NB4 (cell line): ENCODE results near the gene NFATC4.

Experiments used
- CTCF ChIP-seq: IDR thresholded peaks from one replicate; pipeline ENCODE4 v1.5.1; 2012; ENCODE audit warnings: low read depth, low read length
- MAX ChIP-seq: IDR thresholded peaks from 2 replicates; pipeline ENCODE4 v1.6.1; 2011; ENCODE audit warnings: low read depth, low read length
- MYC ChIP-seq: IDR thresholded peaks from 2 replicates; pipeline ENCODE4 v1.6.1; 2011; ENCODE audit warnings: low read depth, low read length
- POLR2A ChIP-seq: IDR thresholded peaks from 2 replicates; pipeline ENCODE4 v1.6.1; 2011; ENCODE audit warnings: mild to moderate bottlenecking; ENCODE audit not compliant: insufficient read length; ENCODE audit errors: extremely low read depth

GRCh38 chr14:24355009-24355408 lies 13.0 kb upstream of the NFATC4 start:
- TF ChIP-seq CTCF (no peak), POLR2A (no peak), MYC (no peak), MAX (no peak)
